NCI-H146 treated with DMSO at 0.1 percent for 48 hours (cell line): ENCODE results near the gene SOX9.
"Not testable (repeated sequence)": the region's sequence is repeated elsewhere in the genome, so short reads cannot be mapped to it uniquely, and the experiment has no call there.

Experiments
- DNase-seq: peaks from one replicate; lab custom pipeline; 2025; ENCODE audit not compliant: unreplicated experiment; lab: John Stamatoyannopoulos, UW

The SOX9 gene

DNA sequence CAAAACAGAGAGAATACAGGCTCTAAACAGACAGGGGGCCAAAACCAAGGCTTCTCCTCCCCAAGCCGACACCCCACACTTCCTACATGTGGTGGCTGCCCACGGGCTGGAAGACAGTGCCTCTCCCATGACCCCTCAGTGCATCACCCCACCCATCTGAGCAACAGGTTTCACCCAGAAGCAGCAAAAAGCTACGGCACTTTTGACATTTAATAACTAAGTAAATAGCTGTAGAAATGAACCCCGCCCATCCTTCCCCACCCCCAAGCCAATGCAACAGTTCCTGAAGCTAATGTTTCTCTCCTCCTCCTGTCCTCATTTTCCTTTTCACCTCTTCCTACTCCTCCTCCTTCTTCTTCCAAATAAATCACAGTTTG is 9.9 kb upstream of the SOX9 start:
- no peak for DNase-seq

DNA sequence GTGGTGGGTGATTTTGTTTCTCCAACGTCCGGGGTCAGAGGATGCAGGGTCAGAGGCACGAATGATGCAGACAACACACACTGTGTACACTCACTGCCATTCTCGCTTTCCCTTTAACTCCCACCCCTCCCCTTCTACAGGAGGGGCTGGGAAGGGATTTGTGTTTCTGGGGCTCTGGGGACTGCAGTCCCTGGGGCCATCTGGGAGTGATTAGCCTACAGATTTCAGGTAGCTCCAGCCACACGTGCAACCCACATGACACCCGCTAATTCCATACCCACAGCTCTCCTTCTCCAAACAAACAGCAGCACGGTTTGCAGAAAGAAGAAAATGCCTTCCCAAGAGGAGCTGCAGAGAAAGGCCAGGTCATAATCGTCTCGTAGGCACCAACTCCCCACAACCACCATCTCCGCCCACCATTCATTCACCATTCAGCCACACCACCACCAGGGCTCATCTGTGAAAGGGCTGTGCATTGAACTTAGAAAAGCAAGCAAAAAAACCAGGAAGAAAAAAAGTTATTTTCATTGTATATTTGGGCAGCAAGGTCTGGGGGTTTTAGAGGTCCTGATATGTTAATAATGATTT is 9.4 kb upstream of the SOX9 start:
- no peak for DNase-seq

DNA sequence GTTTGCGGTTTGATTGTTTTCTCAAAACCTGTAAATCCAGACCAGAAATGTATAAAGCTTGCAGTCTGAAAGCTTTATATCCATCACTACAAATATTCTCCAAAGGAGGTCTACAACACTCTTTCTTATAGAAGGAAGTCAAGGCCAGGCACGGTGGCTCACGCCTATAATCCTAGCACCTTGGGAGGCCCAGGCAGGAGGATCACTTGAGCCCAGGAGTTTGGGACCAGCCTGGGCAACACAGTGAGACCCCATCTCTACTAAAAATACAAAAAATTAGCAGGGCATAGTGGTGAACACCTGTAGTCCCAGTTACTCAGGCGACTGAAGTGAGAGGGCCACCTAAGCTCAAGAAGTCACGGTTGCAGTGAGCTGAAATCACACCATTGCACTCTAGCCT is 8.9 kb upstream of the SOX9 start:
- not testable (repeated sequence) for DNase-seq

DNA sequence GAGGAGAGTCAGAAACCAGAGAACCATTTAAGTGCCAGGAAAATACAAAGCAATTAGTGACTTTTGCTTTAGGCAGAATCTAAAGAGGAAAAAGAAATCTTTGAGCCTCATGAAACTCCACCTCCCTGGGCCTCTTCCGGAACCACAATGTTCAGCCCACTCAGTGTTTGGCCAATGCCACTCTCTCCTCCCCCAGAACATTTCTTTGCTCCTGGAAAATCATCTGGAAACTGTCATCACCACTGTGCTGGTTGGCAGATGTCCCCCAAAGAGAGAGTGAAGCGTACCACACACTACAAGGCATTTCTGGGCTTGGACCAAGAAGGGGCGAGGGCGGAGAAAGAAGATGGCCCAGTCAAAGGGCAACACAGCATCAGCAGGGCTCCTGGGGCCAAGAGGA is 7.1 kb upstream of the SOX9 start:
- DNase-seq: no peak

DNA sequence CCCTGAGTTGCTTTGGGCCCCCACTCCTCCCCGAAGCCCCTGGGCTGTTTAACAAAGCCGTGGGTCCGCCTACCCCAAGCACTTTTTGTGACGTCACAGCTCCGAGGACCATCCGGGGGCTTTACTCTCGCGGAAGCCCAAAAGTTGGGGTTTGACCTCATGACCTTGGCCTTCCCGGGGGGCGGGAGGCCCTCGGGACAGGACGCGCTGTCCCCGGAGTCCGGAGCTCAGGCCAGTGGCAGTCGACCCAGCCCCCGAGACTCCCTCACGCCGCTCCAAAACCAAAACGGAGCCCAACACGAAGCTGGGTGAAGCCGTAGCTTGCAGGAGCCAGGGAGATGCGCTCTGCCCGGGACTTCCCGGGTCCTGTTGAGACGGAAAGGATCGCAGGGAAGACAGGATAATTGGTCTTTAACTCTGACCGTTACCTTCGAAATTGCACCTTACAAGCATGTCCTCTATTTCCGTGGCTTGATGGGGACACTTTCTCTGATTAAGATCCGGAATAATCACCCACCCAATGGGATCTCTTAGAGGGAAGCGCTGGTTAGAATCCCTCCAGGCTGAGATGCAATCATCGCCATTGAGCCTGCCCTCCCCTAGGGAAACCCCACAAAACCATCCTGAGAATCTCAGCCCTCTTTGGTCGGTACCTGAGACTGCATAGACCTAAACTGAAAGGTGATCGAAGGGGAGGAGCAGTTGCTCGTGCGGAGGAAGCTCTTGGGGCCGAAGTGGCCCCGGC is 4.9 kb upstream of the SOX9 start:
- DNase-seq: no peak

DNA sequence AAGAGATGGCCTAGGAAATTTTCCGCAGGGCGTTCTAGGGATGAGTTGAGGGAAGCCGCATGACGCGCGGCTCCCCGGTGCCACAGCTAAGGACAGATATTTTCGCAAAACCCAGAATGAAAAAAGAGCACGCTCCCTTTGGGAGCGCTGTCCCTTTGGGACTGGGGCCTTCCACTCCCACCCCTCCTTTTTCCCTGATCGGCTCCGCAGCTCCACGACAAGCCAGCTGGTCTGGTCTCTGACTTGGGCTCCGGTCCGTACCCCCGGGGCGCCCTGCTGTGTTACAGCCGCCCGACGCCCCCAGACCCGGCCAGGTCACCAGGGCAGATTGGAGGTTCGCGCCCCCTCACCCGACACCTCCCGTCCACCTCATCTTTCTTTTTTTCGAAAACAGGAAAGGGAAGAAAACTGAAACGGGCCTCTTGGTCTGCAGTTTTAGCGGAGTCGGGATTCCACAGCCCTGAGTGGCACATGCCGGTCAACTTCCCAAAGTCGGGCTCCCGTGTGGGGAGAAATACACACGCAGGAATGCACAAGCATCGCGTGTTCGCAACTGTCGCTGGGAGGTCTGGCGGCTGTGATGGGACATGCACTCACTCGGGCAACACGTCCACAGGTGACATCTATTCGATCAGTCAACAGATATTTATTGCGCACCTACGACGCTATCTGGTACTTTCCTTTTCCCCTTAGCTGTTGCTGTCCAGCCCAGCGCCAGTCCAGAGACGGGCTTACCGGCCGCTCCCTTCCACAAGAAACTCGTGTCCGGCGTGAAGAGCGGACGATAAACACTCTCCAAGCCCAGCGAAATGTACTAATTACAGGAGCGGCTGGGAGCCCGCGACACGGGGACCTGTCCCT is 3.9 kb upstream of the SOX9 start:
- no peak for DNase-seq

DNA sequence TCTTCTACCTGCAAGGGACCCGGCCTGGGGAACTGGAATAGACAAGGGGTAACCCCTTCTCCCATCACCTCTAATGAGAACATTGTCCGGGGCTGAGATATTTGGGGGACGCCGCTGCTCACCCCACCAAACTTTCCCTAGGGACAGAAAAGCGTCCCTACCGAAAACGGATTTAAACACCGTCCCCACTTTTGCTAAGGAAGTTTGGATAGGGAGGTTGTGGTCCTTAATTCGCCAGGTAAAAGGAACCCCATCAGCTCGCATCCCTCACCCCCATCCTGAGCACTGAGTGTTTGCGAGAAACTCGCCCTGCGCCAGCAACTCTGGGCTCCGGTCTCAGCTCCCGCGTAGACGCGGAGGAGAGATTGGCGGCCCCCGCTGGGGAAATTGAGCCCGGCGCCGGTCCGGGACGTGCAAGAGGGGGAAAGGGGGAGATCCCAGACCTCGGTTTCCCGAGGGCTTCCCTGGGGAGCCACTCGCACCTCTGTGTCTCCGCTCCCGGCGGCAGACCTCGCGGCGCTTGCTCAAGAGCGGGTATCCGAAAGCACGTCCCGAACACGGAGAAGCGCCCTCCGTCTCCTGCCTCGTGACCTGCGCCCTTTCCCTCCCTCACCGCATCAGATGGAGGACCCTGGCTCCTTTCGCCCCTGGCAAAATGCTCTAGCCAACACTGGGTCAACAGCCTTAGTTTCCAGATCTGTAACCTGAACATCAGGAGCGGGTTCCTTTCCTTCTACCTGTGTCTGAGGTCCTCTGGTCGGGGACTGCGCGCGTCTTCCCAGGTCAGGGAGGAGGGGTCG is 3.1 kb upstream of the SOX9 start:
- DNase-seq: no peak

DNA sequence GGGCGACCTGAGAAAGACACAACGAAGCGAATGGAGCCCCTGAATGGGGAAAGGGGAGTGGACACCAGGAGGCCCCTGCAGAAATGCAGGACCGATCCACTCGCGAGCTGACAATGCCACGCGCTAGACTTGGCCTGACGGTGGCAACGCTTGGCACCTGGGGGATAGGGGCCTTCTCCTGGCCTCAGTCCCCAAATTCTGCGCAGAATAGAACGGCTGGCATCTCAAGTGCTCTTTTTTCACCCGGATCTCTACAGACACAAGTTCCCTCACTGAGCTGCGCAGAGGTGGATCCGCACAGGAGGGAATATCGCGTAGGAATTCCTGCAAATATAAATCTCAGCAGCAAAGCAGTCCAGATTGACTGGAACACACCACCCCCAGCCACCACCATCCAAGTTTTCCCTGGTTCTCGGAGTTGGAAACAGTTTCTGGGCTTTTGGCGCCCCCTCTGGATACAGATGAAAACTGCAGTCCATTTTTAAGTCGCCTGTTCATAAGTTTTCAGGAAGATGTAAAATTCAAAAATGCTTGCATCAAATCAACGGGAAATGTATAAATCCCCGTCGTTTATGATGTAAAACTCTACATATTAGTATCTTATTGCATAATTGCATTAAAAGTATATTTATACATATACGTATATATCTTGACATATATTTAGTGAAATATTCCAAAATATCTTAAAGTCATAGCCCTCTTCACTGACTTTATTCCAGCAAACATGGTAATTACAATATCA is 2.3 kb upstream of the SOX9 start:
- peak; percentile 36 for DNase-seq

DNA sequence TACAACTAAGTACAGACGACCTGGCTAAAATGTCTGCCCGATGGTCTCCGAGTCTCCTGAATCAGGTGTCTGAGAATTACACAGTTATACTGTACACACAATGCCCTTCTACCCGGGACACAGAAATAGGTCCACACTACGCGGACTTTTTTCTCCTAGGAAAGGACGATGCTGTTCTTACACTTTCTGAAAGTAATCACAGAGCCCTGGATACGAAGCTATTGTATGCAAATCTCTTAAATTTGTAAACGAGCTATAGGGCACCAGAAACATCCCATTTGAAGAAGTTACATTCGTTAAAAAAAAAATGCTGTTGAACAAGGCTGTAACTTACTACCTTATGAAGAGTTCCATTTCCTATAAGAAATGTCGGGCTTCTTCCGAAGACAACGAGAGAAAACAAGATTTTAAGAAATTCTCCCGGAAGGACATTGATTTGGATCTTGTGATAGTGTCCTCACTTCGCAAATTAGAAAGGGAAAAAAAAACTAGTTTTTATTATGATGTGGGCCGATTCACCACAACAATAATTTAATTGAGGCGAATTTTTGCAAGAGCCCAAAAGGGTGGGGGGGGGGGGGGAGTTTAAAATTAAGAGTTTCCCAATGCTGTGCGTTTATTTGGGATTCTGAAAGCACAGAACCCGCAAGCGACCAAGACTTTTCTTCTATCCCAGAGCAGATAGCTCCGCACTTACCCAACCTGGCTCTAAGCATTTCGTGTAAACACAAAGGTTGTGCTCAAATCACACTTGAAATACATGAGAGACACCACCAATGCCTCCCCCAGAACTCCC is 1.5 kb upstream of the SOX9 start:
- no peak for DNase-seq

DNA sequence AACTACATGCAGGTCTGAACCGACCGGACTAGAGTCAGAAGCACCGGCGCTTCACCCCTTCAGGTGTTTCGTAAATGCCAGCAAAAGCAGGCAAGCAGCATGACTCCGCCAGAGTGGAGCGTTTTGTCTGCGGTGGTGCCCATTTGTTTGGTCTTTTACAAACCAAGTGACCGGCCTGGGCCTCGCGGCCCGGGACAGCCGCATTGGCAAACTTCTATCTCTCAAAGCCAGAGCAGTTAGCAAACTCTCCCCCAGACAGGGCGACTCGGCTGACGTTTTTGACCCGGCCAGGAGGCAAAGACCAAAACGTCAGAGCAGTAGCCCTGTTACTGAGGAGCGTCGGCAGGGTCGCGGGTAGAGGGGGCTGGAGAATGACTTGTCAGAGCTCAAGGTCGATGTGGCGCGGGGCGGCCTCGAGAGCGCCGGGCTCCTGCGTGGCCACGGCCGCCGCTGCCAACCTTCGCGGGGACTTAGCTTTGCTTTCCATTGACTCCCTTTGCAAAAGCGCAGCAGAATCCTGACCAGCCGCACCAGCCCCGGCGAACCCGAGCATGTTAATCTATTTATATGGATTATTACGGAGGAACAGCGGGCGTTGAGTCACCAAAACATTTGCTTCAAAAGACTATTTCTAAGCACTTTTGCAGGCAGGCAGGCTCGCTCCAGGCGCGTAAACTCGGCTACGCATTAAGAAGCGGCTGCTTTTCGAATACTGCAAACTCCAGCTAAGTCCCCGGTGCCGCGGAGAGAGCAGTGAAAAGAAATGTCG is 763 bp upstream of the SOX9 start:
- DNase-seq: peak; percentile 70

DNA sequence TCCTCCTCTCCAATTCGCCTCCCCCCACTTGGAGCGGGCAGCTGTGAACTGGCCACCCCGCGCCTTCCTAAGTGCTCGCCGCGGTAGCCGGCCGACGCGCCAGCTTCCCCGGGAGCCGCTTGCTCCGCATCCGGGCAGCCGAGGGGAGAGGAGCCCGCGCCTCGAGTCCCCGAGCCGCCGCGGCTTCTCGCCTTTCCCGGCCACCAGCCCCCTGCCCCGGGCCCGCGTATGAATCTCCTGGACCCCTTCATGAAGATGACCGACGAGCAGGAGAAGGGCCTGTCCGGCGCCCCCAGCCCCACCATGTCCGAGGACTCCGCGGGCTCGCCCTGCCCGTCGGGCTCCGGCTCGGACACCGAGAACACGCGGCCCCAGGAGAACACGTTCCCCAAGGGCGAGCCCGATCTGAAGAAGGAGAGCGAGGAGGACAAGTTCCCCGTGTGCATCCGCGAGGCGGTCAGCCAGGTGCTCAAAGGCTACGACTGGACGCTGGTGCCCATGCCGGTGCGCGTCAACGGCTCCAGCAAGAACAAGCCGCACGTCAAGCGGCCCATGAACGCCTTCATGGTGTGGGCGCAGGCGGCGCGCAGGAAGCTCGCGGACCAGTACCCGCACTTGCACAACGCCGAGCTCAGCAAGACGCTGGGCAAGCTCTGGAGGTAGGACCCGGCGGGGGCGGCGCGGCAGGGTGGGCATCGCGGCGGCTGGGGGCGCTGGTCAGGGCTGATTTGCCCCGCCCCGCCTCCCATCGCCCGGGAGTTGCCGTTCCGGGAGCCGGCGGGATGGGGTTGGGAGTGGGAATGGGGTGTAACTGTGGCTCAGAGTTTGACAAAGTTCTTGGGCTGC is 567 bp downstream of the SOX9 start:
- no peak for DNase-seq

DNA sequence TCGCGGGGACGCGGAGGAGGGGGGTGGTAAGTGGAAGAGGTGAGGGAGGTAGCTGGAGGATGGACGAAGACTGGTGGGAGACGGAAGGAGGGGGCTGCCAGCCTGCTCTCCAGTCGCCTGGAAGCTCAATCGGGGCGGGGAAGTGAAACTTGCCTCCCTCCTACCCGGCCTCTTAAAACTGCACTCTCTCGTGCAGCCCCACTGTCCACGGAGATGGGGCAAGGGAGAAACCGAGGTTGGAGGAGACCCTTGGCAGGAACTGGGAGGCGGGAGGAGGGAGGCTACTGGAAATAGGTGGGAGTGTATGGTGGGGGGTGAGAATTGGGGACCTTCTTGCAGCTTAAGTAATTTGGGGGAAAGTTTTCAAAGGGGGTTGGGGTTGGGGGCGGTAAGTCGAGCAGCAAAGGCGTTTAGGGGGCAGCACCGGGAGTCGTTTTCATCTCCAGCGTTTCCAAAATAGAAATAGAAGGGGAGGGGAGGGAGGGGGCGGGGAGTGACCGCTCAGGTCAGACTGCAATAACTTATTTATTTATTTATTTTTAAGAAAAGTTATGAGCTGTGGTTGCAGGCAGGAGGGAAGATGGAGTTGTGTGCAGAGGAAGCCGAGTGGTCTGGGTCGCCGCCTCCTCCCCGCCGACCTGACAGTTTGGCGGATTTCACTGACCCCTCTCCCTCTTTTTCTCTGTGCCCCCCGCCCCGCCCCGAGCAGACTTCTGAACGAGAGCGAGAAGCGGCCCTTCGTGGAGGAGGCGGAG is 1.4 kb downstream of the SOX9 start:
- no peak for DNase-seq

DNA sequence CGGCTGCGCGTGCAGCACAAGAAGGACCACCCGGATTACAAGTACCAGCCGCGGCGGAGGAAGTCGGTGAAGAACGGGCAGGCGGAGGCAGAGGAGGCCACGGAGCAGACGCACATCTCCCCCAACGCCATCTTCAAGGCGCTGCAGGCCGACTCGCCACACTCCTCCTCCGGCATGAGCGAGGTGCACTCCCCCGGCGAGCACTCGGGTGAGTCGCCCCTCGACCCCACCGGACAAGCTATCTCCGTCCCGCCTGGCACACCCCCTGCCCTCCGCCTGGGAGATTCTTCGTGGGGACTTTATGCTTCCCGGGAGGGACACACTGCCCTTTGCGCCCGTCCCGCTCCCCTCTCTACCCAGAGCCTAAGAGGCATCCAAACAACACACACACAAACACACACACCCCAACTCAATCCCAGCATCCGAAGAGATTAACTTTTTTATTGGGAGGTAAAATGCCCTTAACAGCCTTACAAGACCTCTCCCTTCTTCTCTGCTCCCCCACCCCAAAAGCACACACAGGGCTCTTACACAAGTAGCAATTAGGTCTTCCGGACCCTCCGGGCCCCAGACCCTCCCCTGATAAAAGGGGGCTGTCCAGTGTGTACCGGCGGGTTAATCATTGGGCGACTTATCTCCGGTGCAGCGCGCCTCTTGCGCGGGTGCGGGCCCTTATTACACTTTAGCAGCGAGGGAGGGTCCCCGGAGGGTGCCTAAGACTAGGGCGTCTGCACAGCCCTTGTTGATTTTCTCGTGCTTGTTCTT is 2.1 kb downstream of the SOX9 start:
- no peak for DNase-seq

DNA sequence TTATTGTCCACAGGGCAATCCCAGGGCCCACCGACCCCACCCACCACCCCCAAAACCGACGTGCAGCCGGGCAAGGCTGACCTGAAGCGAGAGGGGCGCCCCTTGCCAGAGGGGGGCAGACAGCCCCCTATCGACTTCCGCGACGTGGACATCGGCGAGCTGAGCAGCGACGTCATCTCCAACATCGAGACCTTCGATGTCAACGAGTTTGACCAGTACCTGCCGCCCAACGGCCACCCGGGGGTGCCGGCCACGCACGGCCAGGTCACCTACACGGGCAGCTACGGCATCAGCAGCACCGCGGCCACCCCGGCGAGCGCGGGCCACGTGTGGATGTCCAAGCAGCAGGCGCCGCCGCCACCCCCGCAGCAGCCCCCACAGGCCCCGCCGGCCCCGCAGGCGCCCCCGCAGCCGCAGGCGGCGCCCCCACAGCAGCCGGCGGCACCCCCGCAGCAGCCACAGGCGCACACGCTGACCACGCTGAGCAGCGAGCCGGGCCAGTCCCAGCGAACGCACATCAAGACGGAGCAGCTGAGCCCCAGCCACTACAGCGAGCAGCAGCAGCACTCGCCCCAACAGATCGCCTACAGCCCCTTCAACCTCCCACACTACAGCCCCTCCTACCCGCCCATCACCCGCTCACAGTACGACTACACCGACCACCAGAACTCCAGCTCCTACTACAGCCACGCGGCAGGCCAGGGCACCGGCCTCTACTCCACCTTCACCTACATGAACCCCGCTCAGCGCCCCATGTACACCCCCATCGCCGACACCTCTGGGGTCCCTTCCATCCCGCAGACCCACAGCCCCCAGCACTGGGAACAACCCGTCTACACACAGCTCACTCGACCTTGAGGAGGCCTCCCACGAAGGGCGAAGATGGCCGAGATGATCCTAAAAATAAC is 3.0 kb downstream of the SOX9 start:
- no peak for DNase-seq

DNA sequence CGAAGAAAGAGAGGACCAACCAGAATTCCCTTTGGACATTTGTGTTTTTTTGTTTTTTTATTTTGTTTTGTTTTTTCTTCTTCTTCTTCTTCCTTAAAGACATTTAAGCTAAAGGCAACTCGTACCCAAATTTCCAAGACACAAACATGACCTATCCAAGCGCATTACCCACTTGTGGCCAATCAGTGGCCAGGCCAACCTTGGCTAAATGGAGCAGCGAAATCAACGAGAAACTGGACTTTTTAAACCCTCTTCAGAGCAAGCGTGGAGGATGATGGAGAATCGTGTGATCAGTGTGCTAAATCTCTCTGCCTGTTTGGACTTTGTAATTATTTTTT is 3.6 kb downstream of the SOX9 start:
- DNase-seq: no peak

DNA sequence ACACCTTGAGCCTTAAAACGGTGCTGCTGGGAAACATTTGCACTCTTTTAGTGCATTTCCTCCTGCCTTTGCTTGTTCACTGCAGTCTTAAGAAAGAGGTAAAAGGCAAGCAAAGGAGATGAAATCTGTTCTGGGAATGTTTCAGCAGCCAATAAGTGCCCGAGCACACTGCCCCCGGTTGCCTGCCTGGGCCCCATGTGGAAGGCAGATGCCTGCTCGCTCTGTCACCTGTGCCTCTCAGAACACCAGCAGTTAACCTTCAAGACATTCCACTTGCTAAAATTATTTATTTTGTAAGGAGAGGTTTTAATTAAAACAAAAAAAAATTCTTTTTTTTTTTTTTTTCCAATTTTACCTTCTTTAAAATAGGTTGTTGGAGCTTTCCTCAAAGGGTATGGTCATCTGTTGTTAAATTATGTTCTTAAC is 4.4 kb downstream of the SOX9 start:
- no peak for DNase-seq
